GM18519 (cell line): ENCODE measurements around the gene FOXP2.

Experiments
- ATAC-seq: cut with Tn5 transposase; IDR thresholded peaks from one replicate; pipeline ENCODE4 v1.9.1; 2021; ENCODE audit warnings: mild to moderate bottlenecking, moderate library complexity; ENCODE audit not compliant: unreplicated experiment, low FRiP score

Gene FOXP2

DNA sequence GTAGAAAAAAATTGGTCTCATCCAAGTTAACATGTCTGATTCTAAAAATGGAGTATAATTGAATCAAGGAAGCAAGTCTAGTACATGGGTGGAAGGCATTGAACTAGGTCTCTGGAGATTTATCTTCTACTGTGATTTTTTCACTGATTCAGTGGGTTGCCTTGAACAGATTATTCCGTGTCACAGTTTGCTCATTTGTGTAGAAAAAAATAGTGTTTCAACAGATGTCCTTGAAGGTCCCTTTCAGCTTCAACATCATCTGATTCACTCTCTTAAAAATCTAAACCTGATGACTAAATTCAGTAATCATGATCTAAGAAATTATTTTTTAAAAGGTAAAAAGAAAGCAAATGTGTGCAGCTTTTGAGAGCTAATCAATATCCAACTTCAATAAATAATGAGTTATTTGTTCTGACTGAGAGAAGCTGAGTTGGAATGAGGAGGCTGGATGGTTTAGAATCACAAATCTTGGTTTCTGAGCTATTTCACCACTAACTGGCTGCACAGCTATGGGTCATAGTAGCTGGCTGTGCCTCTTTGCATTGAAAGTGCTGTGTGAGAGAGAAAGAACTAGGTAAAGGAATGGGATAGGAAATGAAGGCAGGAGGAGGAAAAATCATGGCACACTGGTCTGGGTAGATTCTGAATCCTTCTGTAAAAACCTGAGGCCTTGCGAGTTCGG is 285.8 kb downstream of the FOXP2 start:
- ATAC-seq = no peak

DNA sequence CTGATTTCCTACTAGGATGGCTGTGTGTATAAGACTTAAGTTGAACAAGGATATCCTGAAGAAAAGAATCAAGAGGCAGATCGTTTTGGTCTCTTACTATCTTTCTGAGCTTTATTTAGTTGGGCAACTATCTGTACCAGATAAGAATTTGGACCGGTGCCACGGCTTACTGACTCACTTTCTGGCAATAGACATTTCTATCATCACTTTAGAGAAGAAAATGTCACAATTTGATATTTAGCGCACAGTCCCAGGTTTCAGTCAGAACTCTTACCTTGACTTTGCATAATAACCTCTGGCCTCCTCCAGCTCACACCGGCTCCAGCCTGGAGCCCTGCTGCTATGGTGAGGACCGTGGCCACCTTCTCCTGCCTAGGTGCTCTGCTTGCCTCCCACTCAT is 289.1 kb downstream of the FOXP2 start:
- ATAC-seq = no peak

DNA sequence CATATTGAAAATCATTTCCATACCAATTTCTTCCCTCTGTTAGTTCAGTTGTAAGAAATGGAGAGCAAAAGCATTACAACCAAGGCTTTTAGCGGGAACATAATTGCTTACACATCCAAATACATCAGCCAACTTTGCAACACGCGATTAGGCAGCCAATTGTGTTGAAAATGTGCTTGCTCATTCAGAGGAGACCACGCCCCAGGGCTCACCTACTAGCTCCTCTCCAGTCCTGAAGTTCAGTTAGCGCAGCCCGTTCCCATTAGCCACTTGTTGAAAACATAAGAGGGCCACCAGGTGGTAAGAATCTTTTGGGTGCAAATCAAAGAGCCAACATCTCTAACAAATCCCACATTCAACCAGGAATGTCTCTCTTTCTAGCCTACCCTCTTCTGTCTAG is 294.0 kb downstream of the FOXP2 start:
- ATAC-seq = no peak

DNA sequence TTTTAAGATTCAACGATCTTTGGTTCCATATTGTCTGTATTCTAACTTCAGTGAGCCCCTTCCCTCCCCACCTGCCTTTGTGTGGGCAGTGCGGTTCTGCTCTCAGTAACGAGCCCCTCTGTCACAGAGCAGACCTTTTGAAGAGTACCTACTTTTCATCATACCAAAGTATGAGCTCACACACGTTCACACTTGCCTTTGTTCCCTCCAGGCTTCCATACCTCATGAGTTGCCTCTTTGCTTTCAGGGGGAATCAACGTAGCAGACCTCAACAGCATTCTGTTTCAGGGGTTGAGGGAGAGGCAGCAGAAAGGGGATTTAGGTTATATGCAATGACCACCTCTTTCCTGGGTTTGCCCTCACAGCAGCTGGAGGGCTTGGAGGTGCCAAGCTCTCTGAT is 295.9 kb downstream of the FOXP2 start:
- ATAC-seq = no peak

DNA sequence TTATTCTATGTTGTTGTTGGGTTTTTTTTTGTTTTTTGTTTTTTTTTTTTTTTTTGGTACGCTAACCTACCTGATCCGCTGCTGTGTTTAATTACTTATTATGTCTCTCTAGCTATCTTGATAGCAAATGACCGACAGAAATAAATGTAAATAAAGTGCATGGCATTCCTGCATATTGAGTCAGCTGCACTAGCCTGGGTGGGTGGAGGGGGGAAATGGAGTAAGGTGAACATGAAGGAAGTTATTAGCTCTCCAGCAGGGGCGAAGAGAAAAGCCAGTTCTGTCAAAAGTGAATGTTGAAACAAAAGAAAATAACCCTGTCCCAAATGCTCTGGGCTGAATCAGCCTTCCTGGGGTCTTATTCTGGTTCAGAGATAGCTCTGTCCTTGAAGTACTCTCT is 296.6 kb downstream of the FOXP2 start:
- ATAC-seq = no peak

DNA sequence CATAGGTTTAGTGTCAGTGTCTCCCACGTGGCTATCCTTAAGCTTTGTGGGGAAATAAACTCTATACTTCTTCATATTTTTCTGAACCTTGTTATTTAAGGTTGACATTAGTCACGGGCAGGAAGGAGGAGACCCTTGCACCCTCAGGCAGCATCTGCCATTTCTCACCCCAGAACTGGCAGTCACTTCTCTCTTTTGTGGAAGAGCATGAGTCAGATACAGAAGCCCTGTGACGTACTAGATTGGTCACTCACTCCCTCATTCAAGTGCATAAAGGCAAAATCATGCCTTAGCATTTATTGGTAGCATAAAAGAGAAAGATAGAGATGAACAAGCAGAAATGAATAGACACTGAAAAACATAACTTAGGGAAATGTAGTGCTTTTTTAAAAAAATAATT is 301.3 kb downstream of the FOXP2 start:
- peak; percentile 40 for ATAC-seq

DNA sequence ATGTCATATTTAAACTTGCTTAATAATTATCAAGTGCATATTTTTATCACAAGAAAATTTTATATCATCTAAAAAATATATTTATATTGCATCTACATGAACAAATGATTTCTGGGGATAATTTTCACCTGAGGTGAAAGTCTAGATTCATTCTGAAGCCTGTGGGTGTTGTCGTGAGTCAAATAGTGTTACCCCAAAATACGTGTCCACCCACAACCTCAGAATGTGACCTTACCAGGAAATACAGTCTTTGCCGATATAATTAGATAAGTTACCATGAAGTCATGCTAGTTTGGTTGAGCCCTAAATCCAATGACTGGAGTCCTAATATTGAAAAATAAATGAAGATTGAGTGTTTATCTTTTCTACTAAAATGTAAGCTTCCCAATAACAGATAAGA is 304.2 kb downstream of the FOXP2 start:
- ATAC-seq = peak; percentile 77

DNA sequence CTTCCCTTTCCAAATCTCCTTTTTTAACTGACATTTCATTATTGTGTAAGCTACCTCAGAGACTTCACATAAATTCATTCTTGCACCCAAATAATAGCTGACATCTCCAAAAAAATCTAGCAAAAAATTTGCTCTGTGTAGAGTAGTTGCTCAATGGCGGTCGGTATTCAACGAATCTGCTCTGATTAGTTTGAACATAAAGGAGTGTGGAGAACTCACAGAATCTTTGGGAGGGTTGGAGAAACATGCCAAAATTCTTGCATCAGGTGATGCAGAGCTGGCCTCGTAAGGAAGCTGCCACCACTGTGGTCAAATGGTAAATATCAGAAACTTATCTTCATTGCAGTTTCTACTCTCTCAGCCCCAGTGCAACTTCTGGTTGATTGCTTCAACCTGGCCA is 306.1 kb downstream of the FOXP2 start:
- no peak for ATAC-seq

DNA sequence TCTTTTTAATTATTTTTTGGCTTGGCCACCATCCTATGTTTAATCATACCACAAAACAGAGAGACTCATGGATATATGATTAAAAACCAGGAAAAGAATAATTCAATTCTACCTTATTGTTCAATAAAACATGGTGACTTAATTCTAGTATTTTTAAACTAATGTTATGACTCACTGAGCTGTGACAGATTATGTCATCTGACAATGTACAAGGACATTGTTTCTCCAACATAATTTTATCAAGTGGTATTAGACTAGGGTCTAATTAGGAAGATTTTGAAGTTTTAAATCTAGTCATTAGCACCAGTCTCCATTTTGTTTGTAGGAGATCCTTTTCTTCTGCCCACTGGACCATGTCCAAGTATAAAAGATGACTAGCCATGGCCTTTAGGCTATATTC is 307.9 kb downstream of the FOXP2 start:
- peak; percentile 24 for ATAC-seq

DNA sequence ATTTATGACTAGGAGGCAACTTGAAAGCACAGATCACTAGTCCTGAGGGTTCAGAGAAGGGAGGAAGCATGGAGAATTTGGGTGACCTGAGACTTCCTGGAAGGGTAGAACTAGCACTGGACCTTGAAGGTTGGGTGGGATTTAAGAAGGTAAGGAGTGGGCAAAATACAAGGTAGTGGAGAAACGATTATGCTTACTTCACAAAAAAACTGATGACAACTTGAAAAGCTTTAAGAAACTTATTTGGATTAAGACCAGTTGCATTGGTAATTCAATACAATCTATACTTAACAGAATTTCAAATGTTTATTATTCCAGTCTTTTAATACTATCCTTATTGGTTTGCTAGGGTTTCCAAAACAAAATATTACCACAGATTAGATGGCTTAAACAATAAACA is 308.7 kb downstream of the FOXP2 start:
- ATAC-seq = no peak

DNA sequence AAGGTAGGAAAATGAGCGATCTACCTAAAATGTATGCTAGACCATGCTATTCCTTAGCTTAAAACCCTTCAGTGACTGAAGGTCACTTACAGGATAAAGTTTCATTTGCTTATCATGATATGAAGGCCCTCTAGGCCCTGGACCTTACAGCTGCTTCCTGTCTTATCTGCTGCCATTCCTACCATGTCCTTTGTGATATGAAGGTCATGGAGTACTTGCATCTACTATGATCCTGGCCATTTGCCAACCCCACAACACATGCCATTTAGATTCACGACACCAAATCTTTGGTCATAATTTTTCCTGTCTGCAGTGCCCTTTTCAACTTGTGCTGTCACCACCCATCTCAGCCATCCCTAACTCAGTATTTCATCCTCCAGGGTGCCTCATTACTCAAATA is 325.5 kb downstream of the FOXP2 start:
- ATAC-seq = no peak

DNA sequence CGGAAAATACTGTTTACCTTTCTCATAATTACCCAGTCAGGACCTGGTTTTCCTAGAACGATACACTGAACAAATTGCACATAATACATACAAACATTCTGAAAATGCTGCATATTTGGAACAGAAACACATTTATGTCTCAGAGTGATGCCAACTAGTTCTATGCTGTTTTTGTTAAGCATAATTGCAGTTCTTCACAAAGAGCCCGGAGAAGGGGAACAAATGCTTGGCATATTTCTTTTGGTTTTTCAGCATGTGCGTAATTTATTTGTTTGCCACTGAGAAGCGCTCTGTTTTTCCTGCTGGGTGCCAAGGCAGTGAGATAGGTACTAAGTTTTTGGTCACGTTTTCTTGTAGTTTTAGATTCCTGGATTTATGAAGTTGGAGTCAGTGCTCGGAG is 326.3 kb downstream of the FOXP2 start:
- ATAC-seq = no peak

DNA sequence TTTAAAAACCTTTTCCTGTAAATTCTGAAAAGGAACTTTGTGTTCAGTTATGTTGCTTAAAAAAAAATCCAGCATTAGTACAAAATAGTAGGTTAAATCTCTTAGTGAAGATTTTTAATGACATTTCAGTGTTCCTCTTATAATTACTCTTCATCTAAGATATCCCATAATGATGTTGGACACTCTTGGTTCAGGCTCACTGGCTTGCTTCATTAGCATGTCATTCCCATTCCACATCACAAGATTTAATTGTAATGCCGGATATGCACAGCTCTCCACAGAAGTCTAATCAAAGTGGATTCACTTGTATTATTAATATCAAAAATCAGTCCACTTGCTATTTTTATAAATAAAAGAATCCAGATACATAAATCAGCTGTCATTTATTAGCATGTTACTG is 327.3 kb downstream of the FOXP2 start:
- no peak for ATAC-seq
